ENCODE data around the gene NREP.
A peak's percentile ranks its signal among the peaks of the same experiment; 100 is the strongest.

NREP gene

GRCh38 chr5:111749303-111750026 lies 7.5 kb downstream of the NREP start:
- no peaks in the 10 kb centered on the region for H3K9me3 Mint-ChIP-seq
- no peaks in the 10 kb centered on the region for H3K4me1 Mint-ChIP-seq
- no peak overlapping the region for H3K4me3 Mint-ChIP-seq
- peaks cover 2% of the 10 kb centered on the region for H3K36me3 Mint-ChIP-seq
- H3K27ac Mint-ChIP-seq, result no peak overlapping the region
- peaks cover 7% of the 10 kb centered on the region for H3K27me3 Mint-ChIP-seq

- Mint-ChIP-seq H3K27ac (peak overlapping the region; percentile 3), H3K9me3 (no peaks in the 10 kb centered on the region), H3K4me3 (no peak overlapping the region), H3K36me3 (peaks cover 2% of the 10 kb centered on the region), H3K27me3 (peaks cover 7% of the 10 kb centered on the region), H3K4me1 (no peaks in the 10 kb centered on the region)
Measured at GRCh38 chr5:111748304-111748763, 8.7 kb downstream of the NREP start.

- Mint-ChIP-seq H3K36me3 (peaks cover 2% of the 10 kb centered on the region), H3K4me1 (no peaks in the 10 kb centered on the region), H3K27ac (no peak overlapping the region), H3K27me3 (peaks cover 6% of the 10 kb centered on the region), H3K4me3 (no peak overlapping the region), H3K9me3 (no peaks in the 10 kb centered on the region)
Measured at GRCh38 chr5:111747337-111747736, 9.7 kb downstream of the NREP start.

- no peak overlapping the region for H3K27ac Mint-ChIP-seq
- H3K4me3 Mint-ChIP-seq, result no peak overlapping the region
- H3K4me1 Mint-ChIP-seq, result no peaks in the 10 kb centered on the region
- H3K9me3 Mint-ChIP-seq, result no peaks in the 10 kb centered on the region
- H3K27me3 Mint-ChIP-seq, result peaks cover 4% of the 10 kb centered on the region
- H3K36me3 Mint-ChIP-seq, result no peaks in the 10 kb centered on the region
Measured at GRCh38 chr5:111746791-111747190, 10.2 kb downstream of the NREP start.

- H3K4me1 Mint-ChIP-seq, result no peaks in the 10 kb centered on the region
- no peaks in the 10 kb centered on the region for H3K36me3 Mint-ChIP-seq
- H3K9me3 Mint-ChIP-seq, result no peaks in the 10 kb centered on the region
- no peak overlapping the region for H3K4me3 Mint-ChIP-seq
- H3K27ac Mint-ChIP-seq, result no peak overlapping the region
- H3K27me3 Mint-ChIP-seq, result peaks cover 4% of the 10 kb centered on the region
Measured at GRCh38 chr5:111745075-111745739, 11.8 kb downstream of the NREP start.

GRCh38 chr5:111744455-111744854 lies 12.5 kb downstream of the NREP start:
- no peaks in the 10 kb centered on the region for H3K9me3 Mint-ChIP-seq

GRCh38 chr5:111743988-111744387 lies 13.0 kb downstream of the NREP start:
- Mint-ChIP-seq H3K4me1 (no peaks in the 10 kb centered on the region), H3K9me3 (no peaks in the 10 kb centered on the region), H3K36me3 (no peaks in the 10 kb centered on the region), H3K27ac (no peak overlapping the region), H3K27me3 (peaks cover 6% of the 10 kb centered on the region), H3K4me3 (no peak overlapping the region)

More at GRCh38 chr5:111744455-111744854, 12.5 kb downstream of the NREP start:
- no peaks in the 10 kb centered on the region for H3K4me1 Mint-ChIP-seq
- H3K4me3 Mint-ChIP-seq, result no peak overlapping the region
- no peak overlapping the region for H3K27ac Mint-ChIP-seq
- H3K36me3 Mint-ChIP-seq, result no peaks in the 10 kb centered on the region
- H3K27me3 Mint-ChIP-seq, result peaks cover 6% of the 10 kb centered on the region

GRCh38 chr5:111743512-111743911 lies 13.5 kb downstream of the NREP start:
- Mint-ChIP-seq H3K4me1 (no peaks in the 10 kb centered on the region), H3K9me3 (no peaks in the 10 kb centered on the region), H3K27me3 (peaks cover 6% of the 10 kb centered on the region), H3K4me3 (no peak overlapping the region), H3K27ac (no peak overlapping the region), H3K36me3 (no peaks in the 10 kb centered on the region)

GRCh38 chr5:111742177-111742994 lies 14.6 kb downstream of the NREP start:
- Mint-ChIP-seq H3K9me3 (no peaks in the 10 kb centered on the region), H3K27me3 (peaks cover 6% of the 10 kb centered on the region), H3K4me1 (no peaks in the 10 kb centered on the region), H3K4me3 (peak overlapping the region; percentile 5), H3K27ac (no peak overlapping the region), H3K36me3 (no peaks in the 10 kb centered on the region)

GRCh38 chr5:111741278-111741677 lies 15.7 kb downstream of the NREP start:
- H3K27ac Mint-ChIP-seq, result no peak overlapping the region
- no peak overlapping the region for H3K4me3 Mint-ChIP-seq
- peaks cover 6% of the 10 kb centered on the region for H3K27me3 Mint-ChIP-seq

GRCh38 chr5:111739416-111739815 lies 17.6 kb downstream of the NREP start:
- Mint-ChIP-seq H3K9me3 (no peaks in the 10 kb centered on the region), H3K27ac (no peak overlapping the region), H3K27me3 (peaks cover 2% of the 10 kb centered on the region), H3K4me1 (peaks cover 7% of the 10 kb centered on the region), H3K36me3 (no peaks in the 10 kb centered on the region), H3K4me3 (no peak overlapping the region)

More at GRCh38 chr5:111741278-111741677, 15.7 kb downstream of the NREP start:
- no peaks in the 10 kb centered on the region for H3K36me3 Mint-ChIP-seq
- no peaks in the 10 kb centered on the region for H3K9me3 Mint-ChIP-seq
- no peaks in the 10 kb centered on the region for H3K4me1 Mint-ChIP-seq

GRCh38 chr5:111738118-111738517 lies 18.9 kb downstream of the NREP start:
- H3K27ac Mint-ChIP-seq, result no peak overlapping the region
- H3K36me3 Mint-ChIP-seq, result no peaks in the 10 kb centered on the region
- H3K9me3 Mint-ChIP-seq, result no peaks in the 10 kb centered on the region
- H3K4me3 Mint-ChIP-seq, result no peak overlapping the region
- H3K27me3 Mint-ChIP-seq, result peaks cover 2% of the 10 kb centered on the region
- H3K4me1 Mint-ChIP-seq, result peaks cover 7% of the 10 kb centered on the region

GRCh38 chr5:111737716-111738115 lies 19.3 kb downstream of the NREP start:
- Mint-ChIP-seq H3K27ac (no peak overlapping the region), H3K36me3 (no peaks in the 10 kb centered on the region), H3K4me3 (no peak overlapping the region), H3K27me3 (peaks cover 2% of the 10 kb centered on the region), H3K4me1 (peaks cover 7% of the 10 kb centered on the region), H3K9me3 (no peaks in the 10 kb centered on the region)

- Mint-ChIP-seq H3K27ac (peak overlapping the region; percentile 14), H3K4me3 (no peak overlapping the region), H3K27me3 (peaks cover 2% of the 10 kb centered on the region), H3K36me3 (no peaks in the 10 kb centered on the region), H3K4me1 (peaks cover 11% of the 10 kb centered on the region), H3K9me3 (no peaks in the 10 kb centered on the region)
Measured at GRCh38 chr5:111735583-111736270, 21.3 kb downstream of the NREP start.

- Mint-ChIP-seq H3K9me3 (no peaks in the 10 kb centered on the region), H3K4me3 (no peak overlapping the region), H3K27ac (no peak overlapping the region), H3K4me1 (peaks cover 12% of the 10 kb centered on the region), H3K27me3 (no peaks in the 10 kb centered on the region), H3K36me3 (no peaks in the 10 kb centered on the region)
Measured at GRCh38 chr5:111734597-111734996, 22.4 kb downstream of the NREP start.

All from activated naive CD4-positive, alpha-beta T cell treated with anti-CD3 and anti-CD28 coated beads, Interleukin-2, amount 50 U/mL, for 24 hours (primary cell).